ENCODE measurements around the gene MFSD1.

MFSD1 gene

DNA sequence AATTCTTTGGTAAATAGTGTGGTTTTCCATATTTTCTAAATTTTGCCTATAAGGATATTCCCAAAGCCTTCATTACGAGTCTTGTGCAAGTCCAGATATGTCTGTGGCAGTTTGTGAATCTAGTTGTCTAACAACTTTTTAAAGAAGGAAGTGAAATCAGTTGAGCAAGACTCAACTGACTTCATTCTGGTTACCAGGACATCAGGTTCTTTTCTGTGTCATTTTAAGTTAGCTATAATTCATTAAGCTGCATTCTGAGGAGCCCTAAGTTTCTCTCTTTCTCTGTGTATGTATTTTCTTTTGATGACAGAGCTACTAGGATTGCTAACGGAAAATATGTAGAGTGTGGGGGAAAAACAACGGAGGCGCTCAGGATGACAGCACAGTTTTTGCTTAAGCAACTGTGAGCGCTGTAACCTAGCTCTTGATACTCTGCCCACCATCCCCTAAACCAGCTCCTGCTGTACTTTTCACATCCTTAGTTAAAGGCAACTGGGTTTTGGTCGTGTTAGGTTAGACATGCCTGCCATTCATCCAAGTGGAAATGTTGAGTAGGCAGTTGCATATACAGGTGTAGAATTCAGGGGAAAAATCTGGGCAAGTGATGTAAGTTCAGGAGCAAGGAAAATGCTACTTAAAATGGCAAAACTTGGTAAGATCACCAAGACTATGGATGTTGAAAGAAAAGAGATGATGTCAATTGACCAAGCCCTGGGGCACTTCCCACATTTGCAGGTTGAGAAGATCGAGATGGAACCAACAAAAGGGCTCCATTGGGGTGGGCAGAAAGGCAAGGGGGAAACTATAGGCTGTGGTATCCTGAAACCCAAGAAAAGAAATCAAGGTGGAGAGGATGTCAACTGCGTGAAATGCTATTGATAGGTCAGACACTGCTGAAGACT is 9.2 kb downstream of the MFSD1 start:
- no peak for DNase-seq (ENCODE audit: low spot score)

DNA sequence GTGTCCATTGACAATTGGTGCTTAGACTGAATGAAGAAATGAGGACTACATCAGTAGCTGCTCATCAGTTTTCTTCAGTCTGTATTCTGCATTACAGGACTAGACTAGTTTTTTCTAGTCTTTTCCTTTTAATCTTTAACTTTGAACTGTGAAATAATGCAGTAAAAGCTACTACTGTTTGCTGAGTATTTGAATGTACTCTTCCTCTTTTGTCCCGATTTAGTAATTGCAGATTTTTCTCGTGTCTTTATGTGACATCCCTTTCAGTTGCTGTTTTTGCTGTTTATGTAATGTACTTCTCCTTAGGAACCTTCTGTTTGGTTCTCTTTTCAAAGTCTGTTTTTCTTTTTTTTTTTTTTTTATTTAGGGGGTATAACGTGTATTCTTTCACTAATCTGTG is 17.4 kb downstream of the MFSD1 start:
- no peak for DNase-seq (ENCODE audit: low spot score)

- no peak for DNase-seq (ENCODE audit: low spot score)
Measured at GRCh38 chr3:158820521-158820920, 18.7 kb downstream of the MFSD1 start.

GRCh38 chr3:158821847-158822246 is 20.0 kb downstream of the MFSD1 start:
- no peak for DNase-seq (ENCODE audit: low spot score)

DNA sequence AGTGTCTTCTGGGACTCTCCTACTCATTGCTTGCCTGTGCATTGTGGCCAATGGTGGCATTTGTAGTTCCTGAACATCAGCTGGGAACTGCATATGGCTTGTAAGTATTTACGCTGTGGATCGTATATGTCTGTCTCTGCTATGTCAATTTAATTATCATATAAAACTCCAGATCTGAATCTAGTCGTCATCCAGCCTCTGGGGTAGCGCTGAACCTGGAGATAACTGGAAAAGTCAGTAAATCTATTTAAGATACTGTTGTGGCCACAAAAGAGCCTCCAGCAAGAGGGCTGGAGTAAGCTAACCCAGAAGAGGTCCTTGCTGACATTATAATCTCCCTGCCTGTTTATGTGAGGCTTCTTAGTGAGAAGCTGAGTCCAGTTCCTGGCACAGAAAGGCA is 21.6 kb downstream of the MFSD1 start:
- DNase-seq (ENCODE audit: low spot score), result no peak

GRCh38 chr3:158827773-158828172 is 25.9 kb downstream of the MFSD1 start:
- no peak for DNase-seq (ENCODE audit: low spot score)

DNA sequence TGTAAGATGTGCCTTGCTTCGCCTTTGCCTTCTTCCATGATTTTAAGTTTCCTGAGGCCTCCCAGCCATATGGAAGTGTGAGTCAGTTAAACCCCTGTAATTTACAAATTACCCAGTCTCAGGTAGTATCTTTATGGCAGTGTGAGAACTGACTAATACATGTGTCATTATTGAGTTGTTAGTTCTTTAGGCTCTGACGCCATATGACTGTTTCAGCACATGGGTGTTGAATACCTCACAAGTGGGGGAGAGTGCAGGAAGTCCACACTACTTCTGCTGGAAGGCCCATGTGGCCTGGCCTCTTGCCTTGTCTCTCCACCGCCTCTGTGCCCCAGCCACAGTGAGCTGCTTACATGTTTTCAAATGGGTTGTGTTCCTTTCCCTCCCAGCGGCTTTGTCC is 28.5 kb downstream of the MFSD1 start:
- no peak for DNase-seq (ENCODE audit: low spot score)

- no peak for DNase-seq (ENCODE audit: low spot score)
Measured at GRCh38 chr3:158831861-158832260, 30.0 kb downstream of the MFSD1 start.

GRCh38 chr3:158835631-158836030 is 33.8 kb downstream of the MFSD1 start:
- no peak for DNase-seq (ENCODE audit: low spot score)

GRCh38 chr3:158836312-158836711 is 34.5 kb downstream of the MFSD1 start:
- no peak for DNase-seq (ENCODE audit: low spot score)

DNA sequence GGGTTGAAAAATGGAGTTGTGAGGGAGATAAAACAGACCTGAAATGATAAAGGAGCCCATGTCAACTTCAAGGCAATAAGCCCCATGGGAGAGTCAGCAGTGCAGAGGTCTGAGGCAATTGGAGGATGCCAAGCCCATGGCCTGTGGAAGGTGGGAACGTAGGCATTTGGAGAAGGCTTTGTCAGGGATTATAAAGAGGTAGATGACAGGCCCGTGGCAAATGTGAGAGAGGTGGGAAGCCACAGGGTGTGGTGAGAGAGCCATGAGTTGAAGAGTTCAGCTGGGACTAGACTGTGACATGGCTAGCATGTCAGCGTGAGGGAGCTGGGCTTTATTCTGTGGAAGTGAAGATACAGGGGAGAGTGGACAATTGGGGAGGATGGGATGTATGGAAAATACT is 35.4 kb downstream of the MFSD1 start:
- no peak for DNase-seq (ENCODE audit: low spot score)

DNA sequence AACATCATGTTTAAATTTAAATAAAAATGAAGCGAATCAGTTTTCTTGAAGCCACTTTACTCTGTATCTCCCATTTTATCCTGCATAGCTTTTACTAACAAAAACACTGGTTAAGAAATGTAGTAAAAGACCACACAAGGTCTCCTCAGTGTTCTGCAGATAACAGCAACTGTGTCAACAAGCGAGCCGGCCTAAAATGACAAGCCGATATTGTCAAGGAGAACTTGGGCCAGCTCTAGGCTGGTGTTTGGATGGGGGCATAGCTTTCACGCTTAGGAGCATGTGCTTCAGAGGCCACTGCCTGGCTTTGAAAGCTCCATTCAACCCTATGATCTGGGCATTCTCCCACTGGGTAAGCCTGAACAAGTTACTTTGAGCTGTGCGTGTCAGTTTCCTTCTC is 38.1 kb downstream of the MFSD1 start:
- no peak for DNase-seq (ENCODE audit: low spot score)

- no peak for DNase-seq (ENCODE audit: low spot score)
Measured at GRCh38 chr3:158841387-158841786, 39.5 kb downstream of the MFSD1 start.

DNA sequence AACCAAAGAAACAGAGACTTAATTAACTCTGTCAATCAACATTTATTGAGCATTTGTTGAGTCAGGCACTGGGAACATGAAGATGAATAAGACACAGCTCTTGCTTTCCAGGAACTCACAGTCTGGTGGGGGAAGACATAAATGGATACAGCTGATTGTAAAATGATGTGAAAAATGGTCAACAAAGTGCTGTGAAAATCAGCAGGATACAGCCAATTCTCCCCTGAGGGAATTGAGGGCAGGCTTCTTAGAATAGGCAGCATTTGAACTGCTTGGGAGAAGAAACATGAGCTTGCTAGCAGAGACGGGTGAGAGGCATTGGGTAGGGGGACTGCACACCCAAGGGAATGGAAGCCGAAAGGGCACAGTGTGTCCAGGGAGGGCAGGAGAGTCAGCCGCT is 41.1 kb downstream of the MFSD1 start:
- DNase-seq (ENCODE audit: low spot score), result no peak

- no peak for DNase-seq (ENCODE audit: low spot score)
Measured at GRCh38 chr3:158845765-158846350, 44.0 kb downstream of the MFSD1 start.

DNA sequence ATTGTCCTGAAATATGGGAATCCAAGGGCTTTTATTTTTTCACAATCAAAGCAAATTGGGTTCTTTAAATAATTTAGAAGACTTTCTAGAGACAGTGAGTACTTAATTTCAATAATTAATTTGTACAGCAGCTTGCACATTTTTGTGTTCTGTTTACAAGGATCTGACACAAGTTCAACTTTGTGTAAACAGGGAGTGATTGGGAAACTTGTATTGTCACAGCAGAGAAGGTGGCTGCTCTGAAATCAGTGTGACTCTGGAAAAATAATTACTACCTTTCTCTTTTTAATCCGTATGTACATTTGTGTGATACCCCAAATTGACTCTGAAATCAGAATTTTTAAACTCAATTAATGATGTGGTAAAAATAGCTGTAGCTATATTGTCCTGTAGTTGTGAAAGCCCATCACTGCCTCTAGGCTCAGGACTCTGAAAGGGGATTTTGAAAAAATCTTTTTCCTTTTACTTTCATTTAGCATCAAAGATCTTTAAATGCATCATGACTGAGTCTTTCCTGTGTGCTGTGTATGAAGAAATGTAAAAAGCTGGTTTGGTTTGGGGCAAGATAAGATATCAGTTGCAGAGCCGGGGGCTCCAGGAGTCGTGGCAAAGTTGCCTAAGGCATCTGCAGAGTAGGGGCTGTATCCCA is 45.1 kb downstream of the MFSD1 start:
- DNase-seq (ENCODE audit: low spot score), result no peak

GRCh38 chr3:158847452-158847821 is 45.6 kb downstream of the MFSD1 start:
- no peak for DNase-seq (ENCODE audit: low spot score)

DNA sequence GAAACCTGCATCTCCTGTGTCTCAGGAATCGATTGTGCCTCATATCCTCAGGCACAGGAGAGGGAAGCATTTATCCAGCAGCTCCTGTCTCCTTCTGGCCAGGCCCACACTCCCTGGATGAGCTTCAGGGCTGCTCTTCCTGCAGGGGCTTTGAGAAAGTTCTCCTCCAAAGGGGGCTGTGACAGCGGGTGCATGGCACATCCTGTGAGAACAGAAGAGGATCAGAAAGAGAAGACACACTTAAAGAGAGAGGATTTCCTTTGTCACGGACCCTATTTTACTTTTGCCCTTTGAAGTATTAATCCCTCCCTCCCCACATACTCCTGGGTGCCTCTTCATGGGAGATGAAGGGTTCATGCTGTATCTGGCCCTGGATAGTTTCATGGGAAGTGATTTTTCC is 46.0 kb downstream of the MFSD1 start:
- no peak for DNase-seq (ENCODE audit: low spot score)

GRCh38 chr3:158849757-158850156 is 47.9 kb downstream of the MFSD1 start:
- no peak for DNase-seq (ENCODE audit: low spot score)

- no peak for DNase-seq (ENCODE audit: low spot score)
Measured at GRCh38 chr3:158859362-158859761, 57.5 kb downstream of the MFSD1 start.

- no peak for DNase-seq (ENCODE audit: low spot score)
Measured at GRCh38 chr3:158863247-158863646, 61.4 kb downstream of the MFSD1 start.

DNA sequence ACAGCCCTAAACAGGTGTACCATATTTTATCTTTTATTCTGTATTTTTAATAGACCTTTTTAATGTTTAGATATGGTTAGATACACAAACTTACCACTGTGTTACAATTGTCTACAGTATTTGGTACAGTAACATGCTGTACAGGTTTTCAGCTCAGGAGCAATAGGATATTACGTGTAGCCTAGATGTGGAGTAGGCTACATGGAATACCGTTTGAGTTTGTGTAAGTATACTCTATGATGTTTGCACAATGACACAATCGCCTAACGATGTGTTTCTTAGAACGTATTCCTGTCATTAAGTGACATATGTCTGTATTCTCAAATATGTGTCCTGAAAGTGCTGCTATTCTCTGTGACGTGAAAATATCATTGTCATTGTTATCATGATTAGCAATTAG is 62.6 kb downstream of the MFSD1 start:
- no peak for DNase-seq (ENCODE audit: low spot score)

GRCh38 chr3:158875700-158876099 is 73.8 kb downstream of the MFSD1 start:
- DNase-seq (ENCODE audit: low spot score), result no peak

Data from left forelimb (tissue), 1 donor.